Activated CD8-positive, alpha-beta memory T cell treated with anti-CD3 and anti-CD28 coated beads, Interleukin-2, amount 10 ng/mL, durations not matched to agents 7 days and 5 days (primary cell): ENCODE measurements around the gene PHLDB2. TPM values are rescaled to one million over a fixed set of nuclear protein-coding genes. Genes with fewer than 3 reads are reported as not detected.
"Not testable (repeated sequence)": the region's sequence is repeated elsewhere in the genome, so short reads cannot be mapped to it uniquely, and the experiment has no call there.

Experiments used
- ATAC-seq: fragments of 150-1000 bp; cut with Tn5 transposase; one replicate; pipeline ENCODE4 v1.10.0; 2021; ENCODE audit warnings: moderate library complexity
- CTCF ChIA-PET: fragments of 350-600 bp; sonication (Branson Sonifier 250); formaldehyde crosslinking; loops from one replicate; lab custom pipeline; 2021; ENCODE audit warnings: antibody characterized with exemption; lab: Charles Lee
- DNase-seq: peaks from one replicate; pipeline ENCODE4 v3.0.0-alpha.2; 2020
- H3K27ac Mint-ChIP-seq: one replicate; pipeline ENCODE4 v1.8.0; 2021; ENCODE audit warnings: mild to moderate bottlenecking, mixed read lengths
- H3K27me3 Mint-ChIP-seq: one replicate; pipeline ENCODE4 v1.8.0; 2021; ENCODE audit warnings: mixed read lengths
- H3K36me3 Mint-ChIP-seq: one replicate; pipeline ENCODE4 v1.8.0; 2021; ENCODE audit warnings: mild to moderate bottlenecking, mixed read lengths
- H3K4me1 Mint-ChIP-seq: one replicate; pipeline ENCODE4 v1.8.0; 2021; ENCODE audit warnings: mixed read lengths
- H3K4me3 Mint-ChIP-seq: one replicate; pipeline ENCODE4 v1.8.0; 2021; ENCODE audit warnings: mild to moderate bottlenecking, moderate library complexity, mixed read lengths
- H3K9me3 Mint-ChIP-seq: one replicate; pipeline ENCODE4 v1.8.0; 2022; ENCODE audit warnings: low read depth, mixed read lengths
- total RNA-seq, 2 experiments: library from RNA; stranded (reverse); gene quantifications; one replicate each; pipeline ENCODE4 v1.2.3, GENCODE V29; 2021

PHLDB2 gene
- 1 to 10 TPM; 4.4 to 4.8 TPM for total RNA-seq

DNA sequence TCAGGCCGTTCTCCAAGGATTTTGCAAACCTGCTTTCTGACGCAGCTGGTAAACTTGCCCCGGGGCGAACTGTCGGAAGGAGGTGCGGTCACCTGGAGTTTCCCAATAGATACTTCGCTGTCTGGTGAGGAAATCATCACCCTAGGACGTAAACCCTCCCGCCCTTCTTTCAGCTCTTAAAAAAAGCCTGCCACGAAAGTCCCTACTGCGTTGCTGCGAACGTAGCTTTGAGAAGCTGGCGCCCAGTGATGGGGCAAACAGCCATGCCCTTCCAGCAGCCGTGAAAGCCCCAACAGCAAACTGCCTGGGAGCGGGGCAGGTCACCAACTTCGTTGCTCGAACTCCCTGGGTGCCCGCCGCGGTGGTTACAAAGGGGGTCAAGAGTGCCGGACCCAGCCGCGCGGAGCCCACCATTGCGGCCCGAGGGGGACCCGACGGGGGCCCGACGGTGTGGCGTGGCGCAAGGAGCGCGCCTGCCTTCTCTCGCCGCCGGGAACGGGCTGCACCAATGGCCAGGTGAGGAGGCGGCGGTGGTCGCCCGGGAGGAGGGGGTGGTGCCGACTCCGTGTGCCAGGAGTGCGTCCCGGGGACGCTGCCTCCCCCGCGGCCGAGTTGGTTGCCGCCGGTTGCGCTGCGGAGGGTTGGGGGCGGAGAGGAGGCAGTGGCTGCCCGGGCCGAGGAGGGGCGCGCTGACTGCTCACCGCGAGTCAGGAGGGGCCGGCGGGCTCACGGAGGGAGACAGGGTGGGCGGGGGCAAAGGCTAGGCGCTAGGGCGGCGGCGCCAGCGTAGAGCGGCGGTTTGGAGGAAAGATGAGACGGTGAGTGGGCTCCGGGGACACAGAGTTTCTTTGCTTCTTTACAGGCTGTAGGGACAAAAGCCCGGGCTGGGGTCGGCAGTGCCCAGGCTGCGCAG is at the start of gene PHLDB2:
Gene PHLDB2 (plus strand): TSS at position 205 of the 913 bp plus-strand sequence. CDS start 24,813 bp downstream, outside the sequence.
- H3K27ac Mint-ChIP-seq, result peak within 1 kb of the TSS; percentile 77
- H3K27me3 Mint-ChIP-seq, result peaks cover 33% of the 10 kb centered on the region
- DNase-seq (peak; percentile 72), ATAC-seq (peak; percentile 76)
- CTCF ChIA-PET, result interaction anchor here (0.6 to 3.7 kb wide), 24 partner anchors 9 to 222 kb away, joined by 3 to 51 read pairs (median 4); partner anchors contain the start of gene ABHD10
- no peaks in the 10 kb centered on the region for H3K9me3 Mint-ChIP-seq
- H3K4me3 Mint-ChIP-seq, result peak within 1 kb of the TSS; percentile 91
- peaks cover 16% of the 10 kb centered on the region for H3K4me1 Mint-ChIP-seq
- H3K36me3 Mint-ChIP-seq, result no peaks in the 10 kb centered on the region

DNA sequence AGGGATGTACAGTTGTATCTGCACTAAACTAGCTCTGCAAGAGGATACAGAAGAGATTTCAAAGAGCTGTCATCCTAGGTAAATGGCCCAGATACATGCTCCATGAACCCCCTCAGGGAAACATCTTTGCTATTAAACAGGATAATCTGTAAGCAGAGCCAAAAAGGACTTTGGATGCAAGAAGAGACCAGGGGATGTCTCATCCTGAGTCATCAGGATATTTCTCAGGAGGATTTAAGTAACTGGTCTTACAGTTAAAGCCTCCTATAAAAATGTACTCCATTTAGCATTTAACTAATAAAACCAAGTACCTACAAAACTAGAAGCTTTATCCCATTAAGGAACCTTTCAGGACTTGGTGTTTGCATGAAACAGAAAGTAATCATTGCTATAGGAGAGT is 48.2 kb upstream of the PHLDB2 start:
- Mint-ChIP-seq H3K27me3 (no peaks in the 10 kb centered on the region), H3K9me3 (peaks cover 6% of the 10 kb centered on the region), H3K36me3 (peaks cover 4% of the 10 kb centered on the region), H3K4me3 (no peak overlapping the region), H3K4me1 (peaks cover 3% of the 10 kb centered on the region), H3K27ac (no peak overlapping the region)
- CTCF ChIA-PET, result no interaction called here
- no peak for DNase-seq
- no peak for ATAC-seq

DNA sequence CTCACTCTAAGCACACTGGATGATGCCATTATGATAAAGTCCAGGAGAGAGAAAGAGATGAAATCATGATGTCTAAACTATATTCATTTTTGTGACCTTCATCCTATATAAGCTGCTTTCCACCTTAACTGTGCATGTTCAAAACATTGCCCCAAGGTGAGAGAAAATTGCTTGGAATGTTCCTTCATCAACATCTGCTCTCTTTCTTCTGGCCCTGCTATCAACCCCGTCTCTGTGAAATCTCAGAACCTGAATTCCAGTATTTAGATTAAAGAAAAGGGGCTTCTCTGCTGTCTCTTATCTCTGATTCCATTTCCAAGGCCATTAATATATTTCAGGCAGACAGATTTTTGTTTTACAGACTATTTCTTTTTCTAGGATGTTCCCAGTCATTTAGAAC is 47.3 kb upstream of the PHLDB2 start:
- peaks cover 7% of the 10 kb centered on the region for H3K9me3 Mint-ChIP-seq
- CTCF ChIA-PET, result no interaction called here
- no peaks in the 10 kb centered on the region for H3K27me3 Mint-ChIP-seq
- DNase-seq, result no peak
- ATAC-seq, result no peak
- no peak overlapping the region for H3K27ac Mint-ChIP-seq
- peaks cover 7% of the 10 kb centered on the region for H3K36me3 Mint-ChIP-seq
- H3K4me3 Mint-ChIP-seq, result no peak overlapping the region
- H3K4me1 Mint-ChIP-seq, result peaks cover 3% of the 10 kb centered on the region

DNA sequence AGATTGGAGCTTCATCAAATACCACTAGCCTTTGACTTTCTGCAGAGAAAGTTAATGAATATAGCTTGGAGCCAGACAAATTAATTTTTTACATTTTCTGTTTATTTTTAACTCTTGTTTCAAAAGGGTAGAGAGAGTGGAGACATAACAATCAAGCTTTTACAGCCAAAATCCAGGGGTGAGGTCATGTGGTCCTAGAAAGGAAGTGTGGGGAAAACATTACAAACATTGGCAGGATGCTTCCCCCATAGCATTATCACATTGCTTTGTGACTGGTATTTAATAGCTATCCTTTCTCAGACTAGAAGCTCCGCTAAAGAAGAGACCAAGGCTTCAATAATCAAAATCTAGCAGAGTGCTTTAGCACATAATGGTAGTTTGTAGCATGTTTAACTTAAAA is 46.4 kb upstream of the PHLDB2 start:
- H3K4me1 Mint-ChIP-seq, result peaks cover 3% of the 10 kb centered on the region
- H3K4me3 Mint-ChIP-seq, result no peak overlapping the region
- CTCF ChIA-PET, result no interaction called here
- peaks cover 7% of the 10 kb centered on the region for H3K36me3 Mint-ChIP-seq
- ATAC-seq (no peak), DNase-seq (no peak)
- peaks cover 10% of the 10 kb centered on the region for H3K9me3 Mint-ChIP-seq
- no peak overlapping the region for H3K27ac Mint-ChIP-seq
- no peaks in the 10 kb centered on the region for H3K27me3 Mint-ChIP-seq

DNA sequence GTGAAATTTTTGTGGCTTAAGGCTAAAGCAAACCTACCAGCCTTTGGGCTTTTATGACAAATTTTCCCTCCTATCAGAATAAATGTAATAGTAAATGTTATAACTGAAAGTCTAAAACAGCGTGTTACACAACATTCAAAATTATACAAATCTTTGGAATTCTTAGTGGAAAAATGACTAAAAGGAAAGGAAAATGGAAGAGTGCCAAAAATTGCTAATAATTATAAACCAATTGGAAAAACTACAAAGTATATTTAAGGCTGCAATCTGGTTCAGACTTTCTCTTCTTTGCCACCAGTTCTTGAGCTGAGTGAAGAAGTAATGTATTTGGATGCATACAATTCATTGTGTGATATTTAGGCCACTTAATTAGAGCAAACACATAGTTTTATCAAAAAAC is 45.6 kb upstream of the PHLDB2 start:
- no peak overlapping the region for H3K27ac Mint-ChIP-seq
- CTCF ChIA-PET, result no interaction called here
- no peak for DNase-seq

DNA sequence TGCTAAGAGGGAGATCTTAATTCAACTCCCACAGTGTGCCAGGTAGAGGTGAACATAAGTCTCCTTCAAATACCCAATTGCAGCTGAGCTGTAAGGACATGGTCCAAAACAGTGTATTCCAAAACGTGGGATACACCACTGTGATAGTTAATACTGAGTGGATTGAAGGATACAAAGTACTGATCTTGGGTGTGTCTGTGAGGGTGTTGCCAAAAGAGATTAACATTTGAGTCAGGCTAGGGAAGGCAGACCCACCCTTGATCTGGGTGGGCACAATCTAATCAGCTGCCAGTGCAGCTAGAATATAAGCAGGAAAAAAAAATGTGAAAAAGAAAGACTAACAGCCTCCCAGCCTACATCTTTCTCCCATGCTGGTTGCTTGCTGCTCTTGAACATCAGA is 45.1 kb upstream of the PHLDB2 start:
- Mint-ChIP-seq H3K27me3 (no peaks in the 10 kb centered on the region), H3K4me1 (no peaks in the 10 kb centered on the region), H3K9me3 (peaks cover 12% of the 10 kb centered on the region), H3K27ac (no peak overlapping the region), H3K4me3 (no peak overlapping the region), H3K36me3 (peaks cover 7% of the 10 kb centered on the region)
- no peak for ATAC-seq
- CTCF ChIA-PET, result no interaction called here
- no peak for DNase-seq

More for the DNA sequence above, 45.6 kb upstream of the PHLDB2 start:
- no peak for ATAC-seq
- Mint-ChIP-seq H3K36me3 (peaks cover 7% of the 10 kb centered on the region), H3K4me1 (no peaks in the 10 kb centered on the region), H3K4me3 (no peak overlapping the region), H3K9me3 (peaks cover 10% of the 10 kb centered on the region), H3K27me3 (no peaks in the 10 kb centered on the region)

DNA sequence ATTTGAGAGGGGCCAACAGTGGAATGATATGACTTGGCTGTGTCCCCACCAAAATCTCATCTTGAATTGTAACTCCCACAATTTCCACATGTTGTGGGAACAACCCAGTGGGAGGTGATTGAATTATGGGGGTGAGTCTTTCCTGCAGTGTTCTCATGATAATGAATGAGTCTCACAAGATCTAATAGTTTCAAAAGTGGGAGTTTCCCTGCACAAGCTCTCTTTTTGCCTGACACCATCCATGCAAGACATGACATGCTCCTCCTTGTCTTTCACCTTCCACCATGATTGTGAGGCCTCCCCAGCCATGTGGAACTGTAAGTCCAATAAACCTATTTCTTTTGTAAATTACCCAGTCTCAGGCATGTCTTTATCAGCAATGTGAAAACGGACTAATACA is 42.3 kb upstream of the PHLDB2 start:
- H3K27ac Mint-ChIP-seq, H3K4me1 Mint-ChIP-seq, H3K36me3 Mint-ChIP-seq, H3K4me3 Mint-ChIP-seq, CTCF ChIA-PET, ATAC-seq, H3K27me3 Mint-ChIP-seq, DNase-seq: not testable (repeated sequence)
- peaks cover 15% of the 10 kb centered on the region for H3K9me3 Mint-ChIP-seq

DNA sequence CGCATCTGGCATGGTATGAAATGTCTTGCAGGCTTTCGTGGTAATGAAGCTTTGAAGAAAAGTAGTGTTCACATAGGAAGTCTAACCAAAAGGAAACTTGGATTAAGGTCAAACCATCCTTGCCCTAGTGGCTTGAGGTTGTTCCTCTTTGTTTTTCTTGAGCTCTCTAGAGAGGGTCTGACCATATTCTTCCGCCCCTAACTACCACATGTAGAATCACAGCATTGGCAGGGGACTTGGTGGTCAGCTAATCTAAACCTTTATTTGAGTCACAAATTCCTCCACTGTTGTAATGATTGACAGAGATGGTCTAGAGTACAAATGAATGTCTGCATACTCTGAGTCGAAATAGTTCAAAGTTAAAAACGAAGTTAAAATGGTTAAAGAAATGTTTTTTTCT is 39.1 kb upstream of the PHLDB2 start:
- H3K4me1 Mint-ChIP-seq, result no peaks in the 10 kb centered on the region
- peaks cover 14% of the 10 kb centered on the region for H3K9me3 Mint-ChIP-seq
- peaks cover 5% of the 10 kb centered on the region for H3K36me3 Mint-ChIP-seq
- H3K27ac Mint-ChIP-seq, result no peak overlapping the region
- DNase-seq, result no peak
- no peak for ATAC-seq
- H3K4me3 Mint-ChIP-seq, result no peak overlapping the region
- CTCF ChIA-PET, result no interaction called here
- no peaks in the 10 kb centered on the region for H3K27me3 Mint-ChIP-seq

DNA sequence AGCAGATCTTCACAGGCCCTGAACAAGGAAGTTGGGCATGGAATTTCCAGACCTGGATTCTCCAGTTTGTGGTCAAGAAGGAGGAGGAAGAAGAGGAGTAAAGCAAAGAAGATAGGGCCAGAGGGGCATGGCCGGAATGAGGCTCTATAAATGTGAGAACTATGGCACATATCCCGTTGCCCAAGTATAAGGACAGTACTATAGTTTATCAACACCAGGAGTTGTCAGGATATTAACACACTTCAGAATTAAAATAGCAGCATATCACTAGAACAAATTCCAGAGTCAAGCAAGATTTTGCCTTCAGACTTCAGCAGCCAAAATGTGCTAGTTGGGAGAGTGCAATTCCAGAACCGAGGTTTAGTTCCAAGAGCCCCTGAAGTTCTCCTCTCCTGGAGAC is 38.4 kb upstream of the PHLDB2 start:
- H3K36me3 Mint-ChIP-seq, result peaks cover 3% of the 10 kb centered on the region
- no peak overlapping the region for H3K4me3 Mint-ChIP-seq
- ATAC-seq (no peak), DNase-seq (no peak)
- no peaks in the 10 kb centered on the region for H3K4me1 Mint-ChIP-seq
- no peaks in the 10 kb centered on the region for H3K27me3 Mint-ChIP-seq
- H3K27ac Mint-ChIP-seq, result no peak overlapping the region
- CTCF ChIA-PET, result no interaction called here
- peaks cover 9% of the 10 kb centered on the region for H3K9me3 Mint-ChIP-seq

DNA sequence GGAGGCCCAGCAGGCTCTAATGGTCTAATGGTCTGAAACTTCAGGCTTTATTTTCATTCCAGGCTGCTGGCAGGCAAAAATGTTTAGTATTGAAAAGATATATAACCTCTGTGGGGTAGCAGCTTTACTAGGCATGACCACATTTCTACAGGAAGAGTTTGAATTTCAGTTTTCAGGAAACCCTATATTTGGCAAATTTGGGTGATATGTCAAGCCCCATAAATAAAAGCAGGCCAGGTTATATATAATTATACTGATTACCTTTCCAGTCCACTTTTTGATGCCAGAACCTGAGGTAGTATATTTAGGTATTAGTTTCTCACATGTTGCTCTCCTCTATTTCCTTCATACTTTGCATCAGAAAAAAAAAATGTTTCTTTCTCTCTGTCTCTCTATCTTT is 37.2 kb upstream of the PHLDB2 start:
- Mint-ChIP-seq H3K27ac (no peak overlapping the region), H3K4me1 (peaks cover 5% of the 10 kb centered on the region), H3K27me3 (no peaks in the 10 kb centered on the region), H3K9me3 (peaks cover 7% of the 10 kb centered on the region), H3K4me3 (no peak overlapping the region), H3K36me3 (no peaks in the 10 kb centered on the region)
- CTCF ChIA-PET, result no interaction called here
- ATAC-seq, result no peak
- no peak for DNase-seq

DNA sequence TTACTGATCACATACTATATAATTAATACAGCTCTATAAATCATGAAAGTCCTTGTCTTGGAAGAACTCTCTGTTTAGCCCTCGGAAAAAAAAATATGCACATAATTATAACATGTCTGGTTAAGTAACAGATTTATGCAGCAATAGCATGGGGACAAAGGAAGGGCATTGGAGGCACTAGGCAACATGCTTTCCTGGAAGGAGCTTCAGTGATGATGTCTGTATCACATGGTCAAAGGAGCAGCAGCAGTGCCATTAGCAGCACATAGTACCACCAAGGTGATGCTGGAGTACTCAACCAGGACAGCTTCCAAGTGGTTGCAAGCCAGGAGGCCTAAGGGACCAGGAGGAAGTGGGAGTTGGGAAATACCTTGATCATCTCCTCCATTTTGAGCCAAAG is 36.3 kb upstream of the PHLDB2 start:
- H3K27me3 Mint-ChIP-seq, result no peaks in the 10 kb centered on the region
- no peak overlapping the region for H3K4me3 Mint-ChIP-seq
- no peaks in the 10 kb centered on the region for H3K36me3 Mint-ChIP-seq
- CTCF ChIA-PET, result no interaction called here
- peaks cover 5% of the 10 kb centered on the region for H3K9me3 Mint-ChIP-seq
- DNase-seq (no peak), ATAC-seq (no peak)
- H3K27ac Mint-ChIP-seq, result no peak overlapping the region
- peaks cover 8% of the 10 kb centered on the region for H3K4me1 Mint-ChIP-seq

DNA sequence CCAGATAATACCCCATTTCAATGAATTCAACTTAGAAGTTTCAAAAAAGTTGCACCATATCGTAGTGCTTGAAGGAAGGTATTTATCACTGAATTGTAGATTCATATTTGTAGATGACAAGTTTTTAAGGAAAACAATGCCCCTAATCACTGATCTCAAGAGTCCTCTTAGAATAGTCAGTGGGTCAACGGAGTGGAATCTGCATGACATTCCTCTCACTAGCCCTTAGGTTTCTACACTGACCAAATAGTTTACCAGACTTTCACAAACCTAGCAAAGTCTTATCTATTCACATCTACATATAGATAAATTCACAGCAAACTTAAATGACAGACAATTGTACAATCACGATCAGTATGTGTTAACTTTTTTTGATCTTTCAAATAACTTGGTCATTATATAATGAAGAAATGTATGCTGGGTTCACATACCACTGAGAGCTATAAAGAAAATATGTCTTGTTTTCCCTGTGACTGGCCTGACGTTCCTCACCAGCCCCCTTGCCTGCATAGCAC is 35.7 kb upstream of the PHLDB2 start:
- Mint-ChIP-seq H3K9me3 (peaks cover 5% of the 10 kb centered on the region), H3K27me3 (no peaks in the 10 kb centered on the region), H3K36me3 (no peaks in the 10 kb centered on the region), H3K27ac (no peak overlapping the region), H3K4me1 (peaks cover 8% of the 10 kb centered on the region), H3K4me3 (no peak overlapping the region)
- CTCF ChIA-PET, result no interaction called here
- ATAC-seq (no peak), DNase-seq (no peak)

DNA sequence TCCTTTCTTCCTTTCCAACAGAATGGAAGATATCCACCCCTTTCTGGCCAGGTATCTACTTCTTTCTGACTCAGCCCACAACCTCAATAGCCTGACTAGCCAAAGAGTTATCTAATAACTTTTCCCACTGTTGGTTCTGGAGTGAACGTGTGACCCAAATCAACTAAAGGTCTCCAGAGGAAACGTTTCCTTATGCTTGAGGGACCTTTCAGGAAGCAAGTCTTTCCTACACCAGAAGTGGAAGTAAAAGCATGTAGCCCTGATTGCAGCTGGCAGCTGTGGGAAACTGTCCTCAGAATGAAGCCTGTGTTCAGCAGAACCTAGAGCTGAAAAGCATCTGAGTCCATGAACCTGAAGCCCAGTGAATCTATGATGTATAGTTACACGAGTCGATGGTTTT is 34.7 kb upstream of the PHLDB2 start:
- DNase-seq (no peak), ATAC-seq (no peak)
- Mint-ChIP-seq H3K27me3 (no peaks in the 10 kb centered on the region), H3K4me1 (peaks cover 8% of the 10 kb centered on the region), H3K9me3 (peaks cover 2% of the 10 kb centered on the region), H3K27ac (no peak overlapping the region), H3K4me3 (no peak overlapping the region), H3K36me3 (no peaks in the 10 kb centered on the region)
- CTCF ChIA-PET, result no interaction called here

DNA sequence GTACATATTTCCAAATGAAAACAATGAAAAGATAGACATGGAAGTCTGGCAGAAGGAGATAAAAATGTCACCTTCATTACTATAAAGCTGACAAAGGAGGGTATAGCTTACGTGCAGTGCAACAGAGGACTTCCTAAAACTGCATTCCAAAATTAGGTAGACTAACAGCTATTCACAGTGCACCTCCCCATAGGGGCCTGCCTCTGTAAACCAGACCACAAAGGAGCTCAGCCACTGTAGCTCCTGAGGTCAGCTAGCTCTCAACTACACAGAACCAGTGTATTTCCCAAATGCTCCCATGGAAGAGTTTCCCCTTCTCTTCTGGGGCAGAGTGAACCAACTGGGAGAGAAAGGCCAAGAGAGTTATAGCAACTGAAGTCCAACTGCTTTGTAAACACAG is 31.2 kb upstream of the PHLDB2 start:
- H3K4me1 Mint-ChIP-seq, result peaks cover 16% of the 10 kb centered on the region
- no peak overlapping the region for H3K27ac Mint-ChIP-seq
- H3K4me3 Mint-ChIP-seq, result no peak overlapping the region
- DNase-seq, result no peak
- no peak for ATAC-seq
- no peaks in the 10 kb centered on the region for H3K9me3 Mint-ChIP-seq
- CTCF ChIA-PET, result no interaction called here
- H3K27me3 Mint-ChIP-seq, result no peaks in the 10 kb centered on the region
- H3K36me3 Mint-ChIP-seq, result no peaks in the 10 kb centered on the region
